Thoracic aorta (tissue), 2 donors: ENCODE results near the gene EEFSEC. TPM values are rescaled to one million over a fixed set of nuclear protein-coding genes. Genes with fewer than 3 reads are reported as not detected.

Experiments used
- ATAC-seq: fragments of 150-250 bp; one replicate; pipeline ENCODE4 v1.8.0; 2017; ENCODE audit warnings: low read depth; ENCODE audit not compliant: insufficient number of reproducible peaks, low FRiP score
- DNase-seq: peaks from one replicate; pipeline ENCODE4 v3.0.0-alpha.2; 2020; ENCODE audit warnings: low spot score
- H3K27ac ChIP-seq, 2 donors: fragments of 200-600 bp; sonication (generic); 1 replicate in 1 of 2; 2 replicates in 1 of 2; pipeline ENCODE4 v1.5.1; 2016; ENCODE audit warnings: mild to moderate bottlenecking in 2 of 2, moderate library complexity in 2 of 2
- H3K27me3 ChIP-seq: fragments of 200-600 bp; sonication (generic); replicated peaks from 2 replicates; pipeline ENCODE4 v1.6.0; 2016; ENCODE audit warnings: mild to moderate bottlenecking; ENCODE audit not compliant: insufficient read depth
- H3K36me3 ChIP-seq: fragments of 200-600 bp; sonication (generic); one replicate; pipeline ENCODE4 v1.5.1; 2016
- H3K4me1 ChIP-seq, 2 donors: fragments of 200-600 bp; sonication (generic); 1 replicate in 1 of 2; 2 replicates in 1 of 2; pipeline versions ENCODE4 v1.5.1 to v1.6.0; 2016; ENCODE audit warnings: low read depth in 2 of 2, mild to moderate bottlenecking in 1 of 2; ENCODE audit not compliant: control insufficient read depth in 1 of 2
- H3K4me3 ChIP-seq: fragments of 200-600 bp; sonication (generic); 2 replicates; pipeline ENCODE4 v1.5.1; 2016; ENCODE audit warnings: mild to moderate bottlenecking
- H3K9me3 ChIP-seq: fragments of 200-600 bp; sonication (generic); 2 replicates; pipeline ENCODE4 v1.5.1; 2016
- CTCF ChIP-seq: fragments of 200-600 bp; sonication (generic); IDR thresholded peaks from one replicate; pipeline ENCODE4 v1.5.1; 2019; ENCODE audit warnings: antibody characterized with exemption
- total RNA-seq, 2 donors: library from RNA; depleted of rRNA; stranded (reverse); fragments of >200 nt; gene quantifications; one replicate each; pipeline versions ENCODE4 v1.1.0 to v1.2.3, GENCODE V29; 2016

Gene EEFSEC
- total RNA-seq, 2 donors from 2014 or later = 16.1 to 17.5 TPM

DNA sequence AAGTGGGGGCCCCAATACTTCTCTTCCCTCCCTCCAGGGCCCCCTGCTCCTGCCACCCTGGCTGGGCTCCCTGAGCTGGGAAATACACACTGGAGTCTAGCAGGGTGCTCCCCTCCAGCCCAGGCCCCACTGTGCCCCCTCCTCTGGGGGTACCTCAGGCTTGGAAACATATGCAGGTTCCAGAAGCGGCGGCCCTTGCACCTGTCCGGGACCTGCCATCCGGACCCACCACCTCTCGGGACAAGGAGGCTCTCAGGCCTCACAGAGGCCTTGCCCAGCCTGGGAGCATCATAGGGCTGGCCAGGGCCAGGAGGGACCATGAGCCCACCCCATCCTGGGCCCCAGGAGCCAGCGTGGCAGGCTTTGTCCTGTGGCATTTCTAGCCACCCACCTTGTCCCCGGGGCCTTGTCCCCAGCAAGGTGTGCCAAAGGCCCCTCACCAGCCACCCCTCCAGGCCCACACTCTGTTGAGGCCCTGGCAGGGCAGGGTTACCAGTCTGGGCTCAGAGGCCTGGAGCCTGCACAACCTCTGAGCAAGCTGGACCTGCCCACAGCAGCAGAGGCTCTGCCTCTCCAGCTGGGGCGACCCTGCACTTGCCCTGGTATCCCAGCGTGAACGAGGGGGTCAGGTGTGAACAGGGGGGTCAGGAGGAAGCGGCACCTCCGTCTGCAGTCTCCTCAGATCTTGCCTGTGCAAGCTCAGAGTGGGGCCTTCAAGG lies 267.6 kb downstream of the EEFSEC start:
- DNase-seq = no peak
- no peaks in the 10 kb centered on the region for H3K4me1 ChIP-seq
- no peaks in the 10 kb centered on the region for H3K27me3 ChIP-seq
- no peak overlapping the region for H3K4me3 ChIP-seq
- H3K9me3 ChIP-seq = no peaks in the 10 kb centered on the region
- H3K27ac ChIP-seq = no peak overlapping the region
- no peaks in the 10 kb centered on the region for H3K36me3 ChIP-seq
- ATAC-seq = no peak
- TF ChIP-seq CTCF = no peak

DNA sequence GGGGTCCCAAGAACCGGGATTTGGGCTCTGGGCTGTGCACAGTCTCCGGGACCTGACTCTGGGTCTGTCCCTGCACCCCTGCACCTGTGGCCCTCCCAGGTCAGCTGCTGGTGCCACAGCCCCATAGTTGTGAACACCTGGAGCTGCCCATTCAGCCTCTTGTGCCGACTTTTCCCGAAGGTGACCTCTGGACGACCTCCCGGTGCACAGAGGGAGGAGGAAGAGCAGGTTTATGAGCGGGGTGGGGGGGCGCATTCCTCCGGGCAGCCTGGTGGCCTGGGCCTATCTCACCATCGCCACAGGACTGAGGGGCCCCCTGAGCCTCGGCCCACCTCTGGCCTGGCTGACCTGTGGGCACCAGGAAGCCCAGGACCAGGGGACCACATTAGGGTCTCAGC lies 268.2 kb downstream of the EEFSEC start:
- H3K4me3 ChIP-seq = no peak overlapping the region
- H3K4me1 ChIP-seq = no peaks in the 10 kb centered on the region
- H3K27ac ChIP-seq = no peak overlapping the region
- H3K27me3 ChIP-seq = no peaks in the 10 kb centered on the region
- ATAC-seq (no peak), DNase-seq (no peak)
- no peaks in the 10 kb centered on the region for H3K36me3 ChIP-seq
- no peak for TF ChIP-seq CTCF
- H3K9me3 ChIP-seq = no peaks in the 10 kb centered on the region

DNA sequence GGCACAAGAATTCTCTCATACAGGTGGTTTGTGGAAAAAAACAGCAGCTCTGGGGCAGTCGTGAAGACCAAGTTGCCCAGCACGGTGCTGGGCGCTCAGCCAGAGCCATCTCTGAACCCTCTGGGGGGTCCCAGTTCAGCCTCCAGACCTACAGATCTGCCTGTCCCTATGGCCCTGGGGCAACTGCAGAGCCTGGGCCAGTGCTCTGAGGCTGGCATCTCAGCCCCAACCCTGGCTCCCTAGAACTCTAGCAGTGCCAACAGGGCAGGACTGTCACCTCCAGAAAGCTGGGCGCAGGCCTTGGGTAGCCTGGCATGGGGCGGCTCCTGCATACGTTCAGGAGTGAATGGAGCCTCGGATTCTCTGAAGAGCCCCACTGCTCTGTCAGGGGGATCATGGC lies 268.7 kb downstream of the EEFSEC start:
- H3K27me3 ChIP-seq = no peaks in the 10 kb centered on the region
- no peaks in the 10 kb centered on the region for H3K36me3 ChIP-seq
- DNase-seq = no peak
- no peaks in the 10 kb centered on the region for H3K4me1 ChIP-seq
- TF ChIP-seq CTCF = no peak
- no peak for ATAC-seq
- H3K27ac ChIP-seq = no peak overlapping the region
- H3K9me3 ChIP-seq = no peaks in the 10 kb centered on the region
- no peak overlapping the region for H3K4me3 ChIP-seq

DNA sequence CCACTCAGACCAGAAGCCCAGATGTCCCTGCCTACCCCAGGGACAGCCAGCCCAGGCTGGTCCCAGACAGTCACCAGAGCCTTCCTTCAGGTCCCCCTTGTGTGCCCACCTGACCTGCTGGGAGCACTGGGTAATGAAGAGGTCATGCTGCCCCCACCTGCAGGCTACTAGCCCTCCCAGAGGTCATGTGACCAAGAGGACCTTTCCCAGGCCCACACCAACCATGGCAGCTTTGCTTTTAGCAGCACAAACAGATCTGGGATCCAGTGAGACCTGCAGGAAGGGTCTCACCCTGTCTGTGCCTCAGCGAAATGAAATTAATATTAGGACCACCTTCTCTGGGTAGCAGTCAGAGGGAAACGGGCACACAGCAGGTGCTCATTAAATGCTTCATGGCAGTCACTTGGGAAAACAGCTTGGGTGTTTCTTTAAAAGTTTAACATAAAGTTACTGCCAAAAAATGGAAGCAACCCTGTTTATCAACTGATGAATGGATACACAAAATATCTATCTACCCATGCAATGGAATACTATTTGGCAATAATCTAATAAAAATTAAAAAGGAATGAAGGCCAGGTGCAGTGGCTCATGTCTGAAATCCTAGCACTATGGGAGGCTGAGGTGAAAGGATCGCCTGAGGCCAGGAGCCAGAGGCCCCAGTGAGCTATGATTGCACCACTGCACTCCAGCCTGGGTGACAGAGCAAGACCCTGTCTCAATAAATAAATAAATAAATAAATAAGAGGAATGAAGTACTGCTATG lies 269.7 kb downstream of the EEFSEC start:
- no peaks in the 10 kb centered on the region for H3K4me1 ChIP-seq

More for the DNA sequence above, 269.7 kb downstream of the EEFSEC start:
- no peak for TF ChIP-seq CTCF
- no peaks in the 10 kb centered on the region for H3K36me3 ChIP-seq
- no peak overlapping the region for H3K27ac ChIP-seq
- DNase-seq (no peak), ATAC-seq (no peak)
- no peak overlapping the region for H3K4me3 ChIP-seq
- H3K9me3 ChIP-seq = no peaks in the 10 kb centered on the region
- H3K27me3 ChIP-seq = no peaks in the 10 kb centered on the region
